Measurements from ENCODE around the gene MAN1A1. TPM values are rescaled to one million over a fixed set of nuclear protein-coding genes. Genes with fewer than 3 reads are reported as not detected.

The MAN1A1 gene
- total RNA-seq, 1 experiment from 2014 or later, result 6.8 TPM

- no peaks in the 10 kb centered on the region for H3K9me3 Mint-ChIP-seq
- POLR2A ChIA-PET, result no interaction called here
- no peak overlapping the region for H3K27ac Mint-ChIP-seq
- peaks cover 21% of the 10 kb centered on the region for H3K27me3 Mint-ChIP-seq (ENCODE audit: low read depth)
- CTCF ChIA-PET, result interaction anchor here (0.6 to 0.7 kb wide), 3 partner anchors 189 to 661 kb away, joined by 3 to 4 read pairs (median 3); no protein-coding TSS in a partner anchor
- no peak for ATAC-seq
- no peak overlapping the region for H3K4me3 Mint-ChIP-seq
- no peak for TF ChIP-seq CTCF (IDR thresholded peaks at IDR 0.05)
- peaks cover 43% of the 10 kb centered on the region for H3K4me1 Mint-ChIP-seq
- H3K36me3 Mint-ChIP-seq, result no peaks in the 10 kb centered on the region
- no peak for DNase-seq (ENCODE audit: low spot score)
These were observed 5.9 kb downstream of the MAN1A1 start for GRCh38 chr6:119343573-119344146.

- ChIA-PET CTCF (interaction anchor here (0.6 to 0.7 kb wide), 3 partner anchors 189 to 662 kb away, joined by 3 to 4 read pairs (median 3); no protein-coding TSS in a partner anchor), POLR2A (no interaction called here)
- Mint-ChIP-seq H3K4me3 (no peak overlapping the region), H3K27me3 (ENCODE audit: low read depth) (peaks cover 18% of the 10 kb centered on the region), H3K36me3 (no peaks in the 10 kb centered on the region), H3K27ac (no peak overlapping the region), H3K4me1 (peaks cover 41% of the 10 kb centered on the region), H3K9me3 (no peaks in the 10 kb centered on the region)
- TF ChIP-seq E2F4 (CRISPR knock-in tag; IDR thresholded peaks at IDR 0.05; ENCODE audit: borderline replicate concordance, low read depth) (no peak), E2F1 (CRISPR knock-in tag; IDR thresholded peaks at IDR 0.05) (no peak), IRF1 (CRISPR knock-in tag; IDR thresholded peaks at IDR 0.05) (no peak), STAT6 (CRISPR knock-in tag; conservative IDR thresholded peaks at IDR 0.05; ENCODE audit: low read depth) (no peak), NFATC4 (CRISPR knock-in tag; IDR thresholded peaks at IDR 0.05) (no peak), CREM (CRISPR knock-in tag; IDR thresholded peaks at IDR 0.05) (no peak)
- no peak for ATAC-seq
- DNase-seq (ENCODE audit: low spot score), result no peak
These were observed 6.4 kb downstream of the MAN1A1 start for GRCh38 chr6:119343167-119343566.

- CTCF ChIA-PET, result no interaction called here
- no peak for DNase-seq (ENCODE audit: low spot score)
- no peaks in the 10 kb centered on the region for H3K36me3 Mint-ChIP-seq
- no peak for ATAC-seq
- H3K27ac Mint-ChIP-seq, result no peak overlapping the region
- H3K27me3 Mint-ChIP-seq (ENCODE audit: low read depth), result peaks cover 11% of the 10 kb centered on the region
- no peak overlapping the region for H3K4me3 Mint-ChIP-seq
- no peaks in the 10 kb centered on the region for H3K9me3 Mint-ChIP-seq
- H3K4me1 Mint-ChIP-seq, result peaks cover 37% of the 10 kb centered on the region
- POLR2A ChIA-PET, result no interaction called here
- no peak for TF ChIP-seq FOXK1 (CRISPR knock-in tag; IDR thresholded peaks at IDR 0.05)
- TF ChIP-seq CTCF (IDR thresholded peaks at IDR 0.05), result no peak
- no peak for TF ChIP-seq ZBTB43 (CRISPR knock-in tag; IDR thresholded peaks at IDR 0.05)
- no peak for TF ChIP-seq SP1 (CRISPR knock-in tag; conservative IDR thresholded peaks at IDR 0.05)
- no peak for TF ChIP-seq E2F1 (CRISPR knock-in tag; IDR thresholded peaks at IDR 0.05)
- no peak for TF ChIP-seq AFF4 (CRISPR knock-in tag; IDR thresholded peaks at IDR 0.05; ENCODE audit: borderline replicate concordance)
- no peak for TF ChIP-seq MXD4 (CRISPR knock-in tag; IDR thresholded peaks at IDR 0.05; ENCODE audit: borderline replicate concordance)
- no peak for TF ChIP-seq NFE2L1 (CRISPR knock-in tag; IDR thresholded peaks at IDR 0.05)
These were observed 7.1 kb downstream of the MAN1A1 start for GRCh38 chr6:119342430-119342829.
